OCI-LY3 (cell line): ENCODE results near the gene GCC1.

Source experiments
- CTCF ChIP-seq: fragments of 200-600, 300-600 bp; sonication (generic); IDR thresholded peaks from 2 replicates; pipeline ENCODE4 v1.5.1; 2014; ENCODE audit warnings: antibody characterized with exemption, low read length, low read depth
- EZH2phosphoT487 ChIP-seq: fragments of 200-600 bp; shearing (Covaris generic); IDR thresholded peaks from 2 replicates; pipeline ENCODE4 v1.6.1; 2018; ENCODE audit warnings: antibody characterized with exemption, mixed run types, low read depth

- TF ChIP-seq CTCF: no peak
- TF ChIP-seq EZH2phosphoT487: no peak
Measured at GRCh38 chr7:127591591-127591990, 6.2 kb upstream of the GCC1 start.
